Left forelimb (tissue), 1 donor: Measurements from ENCODE around the gene DYNAP.

Source experiments
- DNase-seq: peaks from one replicate; pipeline ENCODE4 v3.0.0-alpha.2; 2018; ENCODE audit warnings: low spot score

The DYNAP gene

DNA sequence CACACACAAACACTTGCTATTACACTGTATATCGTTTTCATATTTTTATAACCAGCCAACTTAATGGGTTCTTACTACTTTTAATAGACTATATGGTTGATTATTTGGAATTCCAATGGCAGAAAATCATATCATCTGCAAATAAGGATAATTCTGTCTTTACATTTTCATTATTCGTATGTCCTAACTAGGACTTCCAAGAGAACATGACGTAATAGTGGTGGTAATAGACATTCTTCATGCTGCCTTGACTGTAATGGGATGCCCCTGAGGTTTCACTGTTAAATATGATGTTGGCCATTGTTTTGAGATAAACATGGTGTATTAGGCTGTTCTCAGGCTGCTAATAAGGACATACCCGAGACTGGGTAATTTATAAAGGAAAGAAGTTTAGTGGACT is 45.2 kb downstream of the DYNAP start:
- no peak for DNase-seq

DNA sequence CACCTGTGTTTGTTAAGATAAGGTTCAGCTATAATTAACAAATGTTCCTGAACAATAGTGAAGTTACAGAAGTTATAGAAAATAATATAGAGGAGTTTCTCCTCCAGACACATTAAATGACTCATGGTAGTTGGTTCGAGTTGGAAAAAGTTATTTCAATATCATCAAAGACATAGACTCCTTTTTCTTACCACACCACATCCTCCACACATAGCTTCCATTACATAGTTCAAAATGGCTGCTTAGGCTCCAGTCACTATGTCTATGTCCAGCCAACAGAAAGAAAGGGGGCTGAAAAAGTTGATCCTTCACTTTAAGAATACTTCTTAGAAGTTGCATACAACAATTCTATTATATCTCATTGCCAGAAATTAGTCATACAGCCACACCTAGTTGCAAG is 50.7 kb downstream of the DYNAP start:
- no peak for DNase-seq

DNA sequence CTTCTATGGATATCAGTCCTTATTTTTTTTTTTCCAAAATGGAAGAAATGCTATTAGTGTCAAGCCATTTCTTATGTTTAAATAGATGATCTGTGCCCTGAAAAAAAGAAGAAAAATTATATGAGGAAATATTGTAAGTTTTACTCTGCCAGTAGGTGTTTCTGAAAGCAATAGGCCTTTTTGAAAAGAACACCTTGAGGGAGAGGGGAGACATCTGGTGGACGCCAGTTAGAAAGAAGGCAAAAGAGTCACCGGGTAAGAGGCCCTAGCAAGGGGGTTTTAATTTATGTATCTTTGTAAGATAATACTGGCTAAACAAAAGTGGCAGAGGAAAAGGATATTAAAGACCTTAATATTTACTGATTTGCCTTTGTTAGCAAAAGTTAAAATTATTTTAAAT is 56.1 kb downstream of the DYNAP start:
- DNase-seq = no peak
